ENCODE data around the gene TBC1D9. TPM values are rescaled to one million over a fixed set of nuclear protein-coding genes. Genes with fewer than 3 reads are reported as not detected.
A peak's percentile ranks its signal among the peaks of the same experiment; 100 is the strongest.

Gene TBC1D9
- total RNA-seq, 1 donor from 2014 or later, result 15.9 TPM

DNA sequence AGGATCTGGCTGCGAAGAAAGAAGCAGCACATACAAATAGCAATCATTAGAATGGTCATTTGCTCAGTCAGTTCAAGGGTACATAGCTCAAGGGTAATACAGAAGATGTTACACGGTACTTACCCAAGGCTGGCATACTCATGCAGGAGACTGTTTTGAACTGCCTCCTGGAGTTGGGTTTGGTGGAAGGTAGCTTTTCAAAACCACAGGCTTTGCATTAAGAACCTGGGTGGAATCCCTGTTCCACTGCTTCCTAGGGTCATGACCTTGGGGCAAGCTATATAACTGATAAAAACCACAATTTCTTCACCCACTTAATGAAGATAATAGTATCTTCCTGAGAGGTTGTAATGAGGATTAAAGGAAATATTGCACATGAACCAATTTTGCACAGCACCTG is 36.5 kb downstream of the TBC1D9 start:
- Mint-ChIP-seq H3K4me1 (peaks cover 4% of the 10 kb centered on the region), H3K27ac (ENCODE audit: unreplicated experiment) (peak overlapping the region; percentile 71), H3K36me3 (ENCODE audit: low read depth) (no peaks in the 10 kb centered on the region), H3K9me3 (no peaks in the 10 kb centered on the region), H3K4me3 (no peak overlapping the region), H3K27me3 (ENCODE audit: low read depth) (no peaks in the 10 kb centered on the region)
- DNase-seq (ENCODE audit: low read depth, low spot score), result no peak
- TF ChIP-seq, protein P1, sequence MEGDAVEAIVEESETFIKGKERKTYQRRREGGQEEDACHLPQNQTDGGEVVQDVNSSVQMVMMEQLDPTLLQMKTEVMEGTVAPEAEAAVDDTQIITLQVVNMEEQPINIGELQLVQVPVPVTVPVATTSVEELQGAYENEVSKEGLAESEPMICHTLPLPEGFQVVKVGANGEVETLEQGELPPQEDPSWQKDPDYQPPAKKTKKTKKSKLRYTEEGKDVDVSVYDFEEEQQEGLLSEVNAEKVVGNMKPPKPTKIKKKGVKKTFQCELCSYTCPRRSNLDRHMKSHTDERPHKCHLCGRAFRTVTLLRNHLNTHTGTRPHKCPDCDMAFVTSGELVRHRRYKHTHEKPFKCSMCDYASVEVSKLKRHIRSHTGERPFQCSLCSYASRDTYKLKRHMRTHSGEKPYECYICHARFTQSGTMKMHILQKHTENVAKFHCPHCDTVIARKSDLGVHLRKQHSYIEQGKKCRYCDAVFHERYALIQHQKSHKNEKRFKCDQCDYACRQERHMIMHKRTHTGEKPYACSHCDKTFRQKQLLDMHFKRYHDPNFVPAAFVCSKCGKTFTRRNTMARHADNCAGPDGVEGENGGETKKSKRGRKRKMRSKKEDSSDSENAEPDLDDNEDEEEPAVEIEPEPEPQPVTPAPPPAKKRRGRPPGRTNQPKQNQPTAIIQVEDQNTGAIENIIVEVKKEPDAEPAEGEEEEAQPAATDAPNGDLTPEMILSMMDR (conservative IDR thresholded peaks at IDR 0.05), result no peak

DNA sequence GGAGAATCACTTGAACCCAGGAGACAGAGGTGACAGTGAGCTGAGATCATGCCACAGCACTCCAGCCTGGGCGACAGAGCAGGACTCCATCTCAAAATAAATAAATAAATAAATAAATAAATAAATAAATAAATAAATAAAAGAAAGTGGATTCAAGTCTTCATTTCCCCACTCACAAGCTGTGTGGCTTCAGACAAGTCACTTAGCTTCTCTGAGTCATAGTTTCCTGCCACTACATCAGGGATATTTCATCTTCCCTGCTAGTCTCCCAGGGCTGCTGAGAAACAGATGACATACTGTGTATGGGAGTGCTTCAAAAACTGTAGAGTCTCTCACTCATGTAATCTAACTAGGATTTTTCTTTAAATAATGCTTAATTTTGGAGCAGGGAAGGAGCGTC is 37.2 kb downstream of the TBC1D9 start:
- Mint-ChIP-seq H3K4me3 (no peak overlapping the region), H3K36me3 (ENCODE audit: low read depth) (no peaks in the 10 kb centered on the region), H3K27ac (ENCODE audit: unreplicated experiment) (no peak overlapping the region), H3K9me3 (no peaks in the 10 kb centered on the region), H3K27me3 (ENCODE audit: low read depth) (no peaks in the 10 kb centered on the region), H3K4me1 (peaks cover 4% of the 10 kb centered on the region)
- TF ChIP-seq, protein P1 (conservative IDR thresholded peaks at IDR 0.05), result no peak
- DNase-seq (ENCODE audit: low read depth, low spot score), result no peak

DNA sequence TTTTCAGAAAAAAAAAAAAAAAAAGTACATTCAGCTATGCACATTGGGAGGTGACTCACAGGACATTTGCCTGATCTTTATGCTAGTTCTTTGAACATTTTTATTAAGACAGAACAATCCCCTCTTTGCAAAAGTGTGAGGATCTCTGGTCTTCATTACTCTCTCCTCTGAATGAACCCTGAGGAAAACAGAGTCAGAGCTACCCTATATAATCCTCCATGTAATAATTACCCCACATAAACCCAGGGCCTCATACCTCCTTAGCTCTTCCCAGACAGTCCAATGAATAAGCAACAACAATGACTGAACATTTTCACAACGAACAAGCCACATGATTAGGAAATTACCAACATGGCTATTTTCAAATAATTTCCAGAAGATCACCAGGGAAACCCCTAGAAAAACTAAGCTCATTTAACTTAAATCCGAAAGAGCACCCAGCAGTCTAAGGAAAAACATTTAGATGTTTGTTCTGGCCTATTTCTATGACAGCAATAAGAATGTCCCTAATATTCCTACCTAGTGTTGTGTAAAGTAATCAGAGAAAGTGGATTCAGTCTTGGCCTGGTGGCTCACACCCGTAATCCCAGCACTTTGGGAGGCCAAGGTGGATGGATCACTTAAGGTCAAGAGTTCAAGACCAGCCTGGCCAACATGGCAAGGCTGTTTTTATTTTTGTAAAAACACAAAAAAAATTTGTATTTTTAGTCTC is 37.8 kb downstream of the TBC1D9 start:
- H3K36me3 Mint-ChIP-seq (ENCODE audit: low read depth), result no peaks in the 10 kb centered on the region
- H3K9me3 Mint-ChIP-seq, result no peaks in the 10 kb centered on the region
- H3K27me3 Mint-ChIP-seq (ENCODE audit: low read depth), result no peaks in the 10 kb centered on the region
- H3K4me3 Mint-ChIP-seq, result no peak overlapping the region
- H3K27ac Mint-ChIP-seq (ENCODE audit: unreplicated experiment), result no peak overlapping the region
- DNase-seq (ENCODE audit: low read depth, low spot score), result no peak
- TF ChIP-seq, protein P1 (conservative IDR thresholded peaks at IDR 0.05), result no peak
- peaks cover 4% of the 10 kb centered on the region for H3K4me1 Mint-ChIP-seq

DNA sequence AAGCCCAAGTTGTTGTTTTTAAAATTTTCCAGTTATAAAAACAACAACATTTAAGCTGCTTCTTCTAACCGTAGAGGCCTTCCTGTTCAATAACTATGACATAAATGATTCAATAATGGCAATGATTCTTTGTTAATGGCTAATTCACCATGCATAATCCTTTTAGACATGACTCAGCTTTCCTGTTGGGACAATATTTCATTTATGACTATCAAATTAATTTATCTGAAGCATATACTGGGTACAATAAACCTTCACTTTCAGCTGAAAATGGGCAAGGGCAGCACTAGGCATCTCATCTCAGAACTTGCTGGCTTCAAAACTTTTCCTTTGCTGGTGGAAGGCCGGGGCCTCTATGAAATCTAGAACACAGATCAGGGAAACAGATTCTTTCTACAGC is 38.9 kb downstream of the TBC1D9 start:
- H3K4me3 Mint-ChIP-seq, result no peak overlapping the region
- no peaks in the 10 kb centered on the region for H3K9me3 Mint-ChIP-seq
- no peak overlapping the region for H3K27ac Mint-ChIP-seq (ENCODE audit: unreplicated experiment)
- H3K4me1 Mint-ChIP-seq, result peaks cover 4% of the 10 kb centered on the region
- no peaks in the 10 kb centered on the region for H3K36me3 Mint-ChIP-seq (ENCODE audit: low read depth)
- no peaks in the 10 kb centered on the region for H3K27me3 Mint-ChIP-seq (ENCODE audit: low read depth)
- no peak for DNase-seq (ENCODE audit: low read depth, low spot score)
- TF ChIP-seq, protein P1 (conservative IDR thresholded peaks at IDR 0.05), result no peak

DNA sequence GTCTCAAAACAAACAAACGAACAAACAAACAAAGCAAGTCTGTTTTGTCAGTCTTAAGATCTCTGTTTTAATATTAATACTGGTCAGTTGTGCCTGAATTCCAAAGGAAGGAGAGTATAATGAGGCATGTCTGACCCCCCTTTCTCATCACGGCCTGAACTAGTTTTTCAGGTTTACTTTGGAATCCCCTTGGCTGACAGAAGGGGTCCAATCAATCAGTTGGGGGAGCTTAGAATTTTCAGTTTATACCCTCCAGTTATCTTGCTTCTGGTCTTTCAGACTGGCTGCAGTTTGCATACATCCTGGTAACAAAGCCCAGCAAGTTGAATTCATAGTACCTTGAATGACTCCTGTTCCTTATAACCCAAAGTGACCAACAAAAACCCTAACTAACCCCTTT is 41.1 kb downstream of the TBC1D9 start:
- TF ChIP-seq, protein P1 (conservative IDR thresholded peaks at IDR 0.05), result no peak
- peaks cover 2% of the 10 kb centered on the region for H3K9me3 Mint-ChIP-seq
- no peak for DNase-seq (ENCODE audit: low read depth, low spot score)
- peaks cover 11% of the 10 kb centered on the region for H3K4me1 Mint-ChIP-seq
- no peaks in the 10 kb centered on the region for H3K27me3 Mint-ChIP-seq (ENCODE audit: low read depth)
- no peak overlapping the region for H3K27ac Mint-ChIP-seq (ENCODE audit: unreplicated experiment)
- H3K36me3 Mint-ChIP-seq (ENCODE audit: low read depth), result peaks cover 1% of the 10 kb centered on the region
- no peak overlapping the region for H3K4me3 Mint-ChIP-seq

All from neural crest cell (in vitro differentiated cells).